ENCODE results near the gene ACOT13.

GRCh38 chr6:24689964-24690363, 23.1 kb downstream of the ACOT13 start:
- TF ChIP-seq CTCF (IDR thresholded peaks at IDR 0.05) (no peak), POLR2A (IDR thresholded peaks at IDR 0.05) (no peak)
